ENCODE results near the gene RPS6KA5.

The RPS6KA5 gene

GRCh38 chr14:90924621-90925340 is 135.7 kb downstream of the RPS6KA5 start:
- H3K4me3 ChIP-seq (ENCODE audit: low read length) = peak overlapping the region; percentile 0
- DNase-seq (ENCODE audit: low read depth) = peak; percentile 50

GRCh38 chr14:90922141-90922540 is 138.3 kb downstream of the RPS6KA5 start:
- H3K4me3 ChIP-seq (ENCODE audit: low read length) = no peak overlapping the region
- no peak for TF ChIP-seq CTCF (IDR thresholded peaks at IDR 0.05; ENCODE audit: insufficient read depth, low read depth, low read length, missing control alignments)
- DNase-seq (ENCODE audit: low read depth) = no peak

More at GRCh38 chr14:90924621-90925340, 135.7 kb downstream of the RPS6KA5 start:
- TF ChIP-seq CTCF (IDR thresholded peaks at IDR 0.05; ENCODE audit: insufficient read depth, low read depth, low read length, missing control alignments) = no peak

- DNase-seq (ENCODE audit: low read depth) = no peak
- no peak overlapping the region for H3K4me3 ChIP-seq (ENCODE audit: low read length)
- TF ChIP-seq CTCF (IDR thresholded peaks at IDR 0.05; ENCODE audit: insufficient read depth, low read depth, low read length, missing control alignments) = no peak
These were observed 149.3 kb downstream of the RPS6KA5 start for GRCh38 chr14:90911121-90911520.

GRCh38 chr14:90907178-90907577 is 153.3 kb downstream of the RPS6KA5 start:
- no peak for DNase-seq (ENCODE audit: low read depth)
- TF ChIP-seq CTCF (IDR thresholded peaks at IDR 0.05; ENCODE audit: insufficient read depth, low read depth, low read length, missing control alignments) = no peak
- no peak overlapping the region for H3K4me3 ChIP-seq (ENCODE audit: low read length)

GRCh38 chr14:90905531-90905930 is 154.9 kb downstream of the RPS6KA5 start:
- no peak for DNase-seq (ENCODE audit: low read depth)
- TF ChIP-seq CTCF (IDR thresholded peaks at IDR 0.05; ENCODE audit: insufficient read depth, low read depth, low read length, missing control alignments) = no peak
- no peak overlapping the region for H3K4me3 ChIP-seq (ENCODE audit: low read length)

GRCh38 chr14:90903101-90903500 is 157.3 kb downstream of the RPS6KA5 start:
- TF ChIP-seq CTCF (IDR thresholded peaks at IDR 0.05; ENCODE audit: insufficient read depth, low read depth, low read length, missing control alignments) = peak; percentile 72
- DNase-seq (ENCODE audit: low read depth) = peak; percentile 69
- H3K4me3 ChIP-seq (ENCODE audit: low read length) = no peak overlapping the region
